NCI-H2196 treated with DMSO at 0.1 percent for 48 hours (cell line): ENCODE data around the gene AGAP3.

ENCODE experiments used
- DNase-seq: peaks from one replicate; lab custom pipeline; 2025; ENCODE audit not compliant: unreplicated experiment; lab: John Stamatoyannopoulos, UW

AGAP3 gene

DNA sequence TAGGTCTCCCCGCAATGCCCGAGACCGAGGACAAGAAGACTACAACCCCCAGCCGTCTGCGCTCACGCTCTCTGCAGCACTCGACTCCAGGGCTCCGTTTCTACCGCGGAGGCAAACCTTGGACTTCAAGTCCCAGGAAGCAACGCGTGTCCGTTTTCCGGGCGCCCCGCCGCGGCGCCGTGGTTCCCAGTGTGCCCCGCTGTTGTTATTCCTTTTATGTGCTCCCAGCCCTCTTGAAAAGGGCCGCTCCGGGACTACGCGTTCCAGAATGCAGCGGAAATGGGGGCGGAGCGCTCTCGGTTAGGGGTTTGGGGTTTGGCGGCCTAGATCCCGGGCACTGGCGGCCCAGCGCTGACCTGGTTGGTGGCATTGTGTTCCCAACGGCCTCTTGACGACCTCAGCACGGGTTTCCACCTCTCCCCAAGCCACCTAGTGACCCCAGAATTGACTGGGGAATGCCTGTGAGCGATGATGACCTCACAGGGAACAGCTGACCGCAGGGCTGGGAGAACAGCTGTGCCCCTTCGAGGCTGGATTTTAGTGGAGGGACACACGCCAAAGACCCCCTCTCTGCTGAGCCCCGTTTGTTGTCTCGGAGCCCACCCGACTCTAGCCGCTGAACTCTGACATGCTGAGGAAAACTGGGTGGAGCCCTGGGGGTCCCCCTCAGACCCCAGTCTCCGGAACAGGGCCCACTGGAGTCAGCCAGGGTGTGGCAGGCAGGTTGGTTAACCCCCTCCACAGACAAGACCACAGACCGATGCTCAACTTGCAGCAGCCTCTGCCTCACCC lies 28.1 kb upstream of the AGAP3 start:
- peak; percentile 88 for DNase-seq

DNA sequence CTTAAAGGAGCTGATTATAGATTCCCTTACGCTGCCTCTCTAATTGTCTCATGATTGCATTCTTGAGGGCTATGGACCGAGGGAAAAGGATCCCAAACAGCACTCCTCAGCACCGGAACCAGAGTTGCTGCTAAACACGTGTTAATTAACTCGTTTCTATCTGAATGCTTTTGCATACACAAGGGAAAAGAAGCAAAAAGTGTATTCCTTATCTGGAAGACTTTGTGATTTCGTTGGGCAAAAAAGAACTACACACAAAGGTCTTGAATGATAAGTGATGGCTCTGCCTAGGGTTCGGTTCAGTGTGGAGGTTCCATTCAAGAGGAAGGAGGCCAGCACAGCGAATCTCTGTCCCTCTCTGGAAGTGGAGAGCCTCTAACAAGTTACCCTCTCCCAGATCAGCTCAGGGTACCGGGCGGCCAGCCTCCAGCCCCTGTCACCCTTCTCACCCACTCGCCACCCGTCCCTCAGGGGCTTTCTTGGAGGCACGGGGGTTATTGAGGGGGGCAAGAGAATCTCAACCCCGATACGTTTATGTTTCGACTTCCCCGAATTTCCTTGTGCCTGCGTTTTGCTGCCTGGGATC lies 27.4 kb upstream of the AGAP3 start:
- no peak for DNase-seq

DNA sequence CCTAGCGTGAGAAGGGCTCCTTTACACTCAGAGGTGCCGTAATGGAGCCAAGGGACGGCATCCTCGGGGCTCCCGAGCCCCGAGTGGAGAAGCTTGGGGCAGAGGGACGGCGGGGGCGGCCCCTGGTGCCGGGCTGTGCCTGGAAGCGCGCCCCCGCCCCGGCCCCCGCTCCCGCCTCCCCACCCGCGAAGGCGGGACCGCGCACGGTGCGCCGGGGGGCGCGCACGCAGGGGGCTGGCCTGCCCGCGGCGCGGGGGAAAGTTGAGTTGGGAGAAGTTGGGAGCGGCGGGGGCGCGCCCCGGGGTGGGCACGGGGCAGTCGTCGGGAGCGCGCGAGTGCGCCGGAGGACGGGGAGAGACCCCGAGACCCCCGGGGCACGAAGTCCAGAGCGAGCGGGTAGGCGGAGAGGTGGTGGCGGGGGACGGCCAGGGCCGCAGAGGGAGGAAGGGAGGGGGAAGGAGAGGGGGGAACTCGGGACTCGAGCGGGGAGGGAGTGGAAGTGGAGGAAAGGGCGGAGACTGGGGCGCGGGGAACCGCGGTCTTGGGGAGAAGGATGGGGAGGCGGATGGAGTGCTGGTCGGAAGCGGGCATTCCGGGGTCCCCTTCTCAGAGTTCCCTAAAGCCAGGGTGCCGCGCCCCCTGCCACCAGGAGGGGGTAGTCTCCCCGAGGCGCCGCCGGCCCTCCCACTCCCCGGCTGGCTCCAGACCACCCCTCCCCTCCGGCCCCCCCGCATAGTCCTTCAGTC lies 26.7 kb upstream of the AGAP3 start, which contains the start of gene SLC4A2:
Gene SLC4A2, plus strand, starts transcription at position 223 of the 746 bp plus-strand sequence. CDS start 2,399 bp downstream, outside the sequence.
- DNase-seq = peak; percentile 7

DNA sequence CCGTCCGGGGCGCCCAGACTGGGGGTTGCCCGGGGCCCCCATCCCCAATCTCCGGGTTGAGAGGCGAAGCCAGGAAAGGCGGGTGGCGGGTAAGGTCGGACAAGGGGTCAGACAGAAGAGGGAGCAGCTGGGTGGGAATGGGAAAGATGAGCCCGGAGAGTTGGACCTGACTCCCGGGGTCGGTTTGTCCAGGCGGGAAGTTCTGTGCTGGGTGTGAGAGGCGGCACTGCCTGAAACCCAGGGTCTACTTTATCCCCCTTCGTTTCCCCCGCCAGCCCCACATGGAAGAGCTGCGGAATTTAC lies 26.2 kb upstream of the AGAP3 start:
- DNase-seq = no peak

DNA sequence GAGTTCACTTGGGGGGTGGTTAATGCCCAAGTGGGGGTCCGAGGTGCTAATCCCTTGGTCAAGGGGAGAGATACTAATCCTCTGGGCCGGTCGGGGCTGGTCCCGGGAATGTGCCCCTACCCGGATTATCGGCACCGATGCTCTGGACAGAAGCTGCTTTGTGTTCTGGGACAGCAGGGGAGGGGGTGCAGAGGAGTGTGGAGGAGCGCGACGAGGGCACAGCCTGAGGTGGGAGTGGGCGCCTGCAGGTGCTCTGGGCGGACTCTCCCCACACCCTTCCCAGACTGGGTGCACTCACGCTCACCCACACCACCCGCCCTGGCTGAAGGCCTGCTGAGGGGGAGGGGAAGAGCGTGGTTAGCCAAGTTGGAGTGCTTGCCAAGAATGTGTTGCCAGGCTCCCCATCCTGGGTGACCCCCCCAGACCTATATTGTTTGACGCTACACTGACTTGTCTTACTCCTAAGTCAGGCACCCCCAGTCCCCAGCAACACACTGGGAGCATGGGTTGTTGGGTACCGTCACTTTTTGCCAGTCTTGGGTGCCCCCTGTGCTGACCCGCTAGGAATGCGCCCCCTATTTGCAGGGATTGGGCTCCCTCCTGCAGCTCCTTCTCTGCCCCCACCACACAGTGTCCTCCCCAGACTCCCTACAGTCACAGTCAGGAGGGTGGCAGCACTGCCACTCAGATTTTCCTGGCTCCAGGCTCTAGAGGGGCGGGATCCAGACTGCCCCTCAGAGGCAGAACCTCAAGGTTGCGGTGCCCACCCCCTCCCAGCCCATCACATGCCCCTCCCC lies 25.7 kb upstream of the AGAP3 start:
- DNase-seq = no peak

DNA sequence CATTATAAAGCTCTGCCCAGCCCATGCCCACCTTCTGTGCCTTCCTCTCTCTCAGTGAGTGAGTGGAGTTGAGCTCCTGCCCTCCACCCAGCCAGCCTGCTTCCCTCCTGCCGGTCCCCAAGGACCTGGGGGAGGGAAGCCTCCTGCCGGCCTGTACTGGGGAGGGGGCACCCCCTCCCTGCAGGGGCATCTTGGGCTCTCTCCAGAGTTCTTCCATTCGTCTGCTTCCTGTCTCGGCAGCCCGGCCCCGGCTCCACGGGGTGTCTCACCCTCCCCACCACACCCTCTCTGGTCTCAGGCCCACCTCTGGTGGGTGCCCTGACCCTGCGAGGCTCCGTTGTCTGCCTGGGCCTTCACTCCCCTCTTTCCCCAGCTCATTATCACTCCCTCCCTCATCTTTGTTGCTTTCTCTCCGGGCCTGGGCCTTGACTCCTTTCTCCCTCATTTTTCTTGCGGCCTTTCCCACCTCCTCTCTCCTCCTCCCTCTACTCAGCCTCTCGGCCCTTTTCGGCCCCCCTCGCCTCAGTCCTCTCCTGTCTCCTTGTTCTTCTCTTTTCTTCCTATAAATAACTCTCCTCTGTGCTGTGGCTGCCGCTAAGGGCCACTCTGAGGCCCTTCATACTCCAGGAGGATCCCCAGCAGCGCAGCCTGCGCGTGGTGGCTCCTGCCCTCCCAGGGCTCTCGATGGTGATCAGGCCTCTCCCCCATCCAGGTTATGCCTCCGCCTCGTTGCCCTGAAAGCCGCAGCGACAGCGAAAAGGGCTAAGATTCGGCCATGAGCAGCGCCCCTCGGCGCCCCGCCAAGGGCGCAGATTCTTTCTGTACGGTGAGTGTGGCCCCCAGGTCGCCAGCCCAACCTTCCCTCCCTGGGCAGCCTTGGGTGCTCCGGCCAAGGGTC lies 24.8 kb upstream of the AGAP3 start:
- no peak for DNase-seq

DNA sequence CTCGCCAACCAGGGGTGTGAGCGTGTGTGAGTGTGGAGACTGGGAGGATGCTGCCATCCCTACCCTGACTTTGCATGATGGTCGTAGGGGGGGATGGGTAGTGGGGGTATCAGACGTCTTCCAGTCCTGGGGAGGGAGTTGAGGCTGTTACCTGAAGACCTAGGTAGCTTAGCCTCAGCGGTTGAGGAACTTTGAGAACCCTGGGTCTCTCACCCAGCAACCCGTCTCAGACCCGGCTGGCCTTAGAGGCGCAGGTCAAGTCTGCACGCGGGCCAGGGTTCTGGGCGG lies 24.2 kb upstream of the AGAP3 start:
- DNase-seq = no peak

DNA sequence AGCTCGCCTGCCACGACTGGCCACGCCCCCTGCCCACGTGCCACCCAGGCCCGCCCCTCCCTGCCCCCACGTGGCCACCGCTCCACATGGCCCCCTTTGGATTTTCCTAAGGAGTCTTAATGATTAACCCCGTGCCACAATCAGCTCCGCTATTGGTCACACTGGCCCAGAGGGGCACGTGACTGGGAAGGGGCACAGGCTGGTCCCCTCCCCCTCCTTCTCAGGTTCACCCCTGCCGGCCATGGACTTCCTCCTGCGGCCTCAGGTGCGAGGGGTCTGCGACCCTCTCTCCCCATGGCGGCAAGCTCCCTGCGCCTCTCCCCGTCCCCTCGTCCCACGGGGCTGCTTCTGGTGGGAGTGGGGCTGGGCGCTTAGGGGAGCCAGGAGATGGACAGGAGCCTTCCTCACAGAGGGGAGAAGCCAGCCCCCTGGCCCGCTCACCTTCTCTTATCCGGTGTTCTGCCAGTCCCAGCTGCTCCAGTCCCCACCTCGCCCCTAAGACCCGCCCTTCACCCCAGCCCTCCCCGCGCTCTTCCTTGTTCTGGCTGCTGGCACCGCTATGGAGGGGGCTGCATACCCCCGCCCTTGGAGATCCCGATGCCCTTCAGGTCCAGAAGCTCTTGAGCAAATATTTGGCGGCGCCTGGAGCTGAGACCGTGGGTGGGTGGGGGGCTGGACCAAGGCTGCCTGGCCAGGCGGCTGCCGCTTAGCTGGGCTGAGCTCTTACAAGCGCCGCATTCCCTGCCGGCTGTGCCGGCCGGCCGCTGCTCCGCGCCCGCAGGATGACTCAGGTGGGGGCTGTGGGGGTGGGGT lies 23.7 kb upstream of the AGAP3 start:
- DNase-seq = no peak

DNA sequence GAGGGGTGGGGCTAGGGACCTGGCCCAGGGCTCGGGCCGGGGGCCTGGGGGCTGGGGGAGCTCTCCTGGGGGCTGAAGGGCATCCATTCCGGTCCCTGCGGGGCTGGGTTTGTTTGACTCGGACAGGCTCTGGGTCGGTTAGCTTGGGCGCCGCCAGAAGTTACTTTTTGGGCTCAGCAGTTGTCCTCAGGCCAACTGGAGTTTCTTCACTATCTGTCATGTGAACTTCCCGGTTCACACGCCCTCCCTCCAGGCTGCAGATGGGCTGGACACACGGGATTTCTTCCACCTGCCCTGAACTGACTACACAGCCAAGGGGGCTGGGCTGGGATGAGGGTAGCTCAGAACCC lies 23.1 kb upstream of the AGAP3 start:
- DNase-seq = no peak

DNA sequence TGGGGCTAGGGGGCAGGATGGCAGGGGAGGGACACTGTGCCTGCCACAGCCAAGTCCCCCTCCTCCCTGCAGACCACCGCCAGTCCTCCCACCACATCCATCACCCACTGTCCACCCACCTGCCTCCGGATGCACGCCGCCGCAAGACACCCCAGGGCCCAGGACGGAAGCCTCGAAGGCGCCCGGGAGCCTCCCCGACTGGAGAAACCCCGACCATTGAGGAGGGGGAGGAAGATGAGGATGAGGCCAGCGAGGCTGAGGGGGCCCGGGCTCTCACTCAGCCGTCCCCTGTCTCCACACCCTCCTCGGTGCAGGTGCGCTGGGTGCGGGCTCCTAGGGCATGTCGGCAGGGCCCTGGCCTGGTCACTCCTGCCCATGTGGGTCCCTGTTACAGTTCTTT lies 21.8 kb upstream of the AGAP3 start:
- no peak for DNase-seq

DNA sequence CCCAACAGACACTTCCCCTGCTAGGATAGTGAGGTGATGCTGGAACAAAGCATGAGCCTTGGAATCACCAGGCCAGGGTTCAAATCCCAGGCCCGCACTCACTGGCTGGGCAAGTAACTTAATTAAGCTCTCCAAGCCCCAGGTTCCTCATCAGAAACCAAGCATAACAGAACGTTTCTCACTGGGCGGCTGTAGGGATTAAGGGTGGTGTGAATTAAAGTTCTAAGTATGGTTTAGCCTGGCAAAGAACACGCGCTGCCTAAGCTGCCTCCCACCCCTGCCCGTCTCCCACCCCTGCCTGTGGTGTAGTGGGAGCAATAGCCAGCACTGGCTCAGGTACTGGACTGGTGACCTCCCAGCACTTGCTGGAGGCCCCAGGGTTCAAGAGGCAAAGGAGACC lies 21.3 kb upstream of the AGAP3 start:
- DNase-seq = no peak

DNA sequence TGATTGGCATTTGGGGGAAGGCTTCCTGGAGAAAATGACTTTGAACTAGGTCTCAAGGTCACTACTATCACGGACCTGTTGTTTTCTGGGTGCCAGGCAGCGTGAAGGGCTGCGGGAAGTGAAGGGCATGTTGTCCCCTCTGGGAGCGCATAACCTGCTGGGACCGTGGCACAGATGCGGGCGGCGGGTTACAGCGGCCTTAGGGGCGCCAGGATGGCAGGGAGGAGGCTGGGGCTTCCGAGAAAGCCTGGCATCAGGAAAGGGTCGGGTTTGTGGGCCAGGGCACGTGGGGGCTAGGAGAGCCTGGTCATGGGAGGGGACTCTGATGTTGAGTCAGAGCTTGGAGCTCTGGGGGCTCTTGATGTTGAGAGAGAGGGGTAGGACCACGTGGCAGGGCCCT lies 20.8 kb upstream of the AGAP3 start:
- DNase-seq = no peak

DNA sequence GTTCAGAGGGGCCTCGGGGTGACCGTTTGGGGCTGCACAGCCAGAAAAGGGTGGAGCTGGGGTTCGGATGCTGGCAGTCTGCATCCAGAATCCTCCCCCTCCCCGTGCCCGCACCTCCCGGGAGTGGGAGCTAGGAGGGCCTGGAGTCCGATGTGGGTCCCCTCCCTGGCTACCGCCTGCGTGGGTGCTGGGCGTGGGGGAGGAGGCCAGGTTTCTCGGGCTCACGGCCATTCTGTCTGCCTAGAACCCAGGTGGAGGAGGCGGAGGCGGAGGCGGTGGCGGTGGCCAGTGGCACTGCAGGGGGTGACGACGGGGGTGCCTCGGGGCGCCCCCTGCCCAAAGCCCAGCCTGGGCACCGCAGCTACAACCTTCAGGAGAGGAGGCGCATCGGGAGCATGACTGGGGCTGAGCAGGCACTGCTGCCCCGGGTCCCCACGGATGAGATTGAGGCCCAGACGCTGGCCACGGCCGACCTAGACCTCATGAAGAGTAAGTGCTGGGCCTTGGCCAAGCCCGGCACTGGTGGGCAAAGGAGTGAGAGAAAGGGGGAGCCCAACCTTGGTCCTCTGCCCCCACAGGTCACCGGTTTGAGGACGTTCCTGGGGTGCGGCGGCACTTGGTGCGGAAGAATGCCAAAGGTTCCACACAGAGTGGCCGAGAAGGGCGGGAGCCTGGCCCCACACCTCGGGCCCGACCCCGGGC lies 19.9 kb upstream of the AGAP3 start:
- no peak for DNase-seq

DNA sequence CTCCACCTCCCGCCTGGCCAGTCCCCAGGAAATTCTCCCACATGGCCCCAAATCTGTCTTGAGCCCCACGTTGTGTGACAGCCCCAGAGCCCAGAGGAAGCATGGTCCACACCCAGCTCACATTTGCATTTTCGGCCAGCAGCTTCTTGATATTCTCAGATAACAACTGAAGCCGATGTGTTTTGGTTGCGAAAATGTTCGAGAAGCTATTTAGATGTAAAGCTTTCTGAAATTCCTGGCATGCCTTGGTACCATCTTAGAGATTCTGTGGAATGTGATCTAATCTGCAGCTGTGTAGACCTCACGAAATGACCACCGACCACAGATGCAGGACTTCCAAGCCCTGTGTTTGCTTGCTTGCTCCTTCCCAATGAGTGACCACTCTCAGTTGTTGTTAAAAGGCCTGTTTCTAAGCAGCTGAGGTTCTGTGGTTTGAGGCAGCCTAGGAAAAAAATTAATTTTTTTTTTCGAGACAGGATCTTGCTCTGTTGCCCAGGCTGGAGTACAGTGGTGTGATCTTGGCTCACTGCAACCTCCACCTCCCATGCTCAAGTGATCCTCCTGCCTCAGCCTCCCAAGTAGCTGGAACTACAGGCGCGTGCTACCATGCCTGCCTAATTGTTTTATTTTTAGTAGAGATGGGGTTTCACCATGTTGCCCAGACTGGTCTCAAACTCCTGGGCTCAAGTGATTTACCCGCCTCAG lies 18.1 kb upstream of the AGAP3 start:
- DNase-seq = no peak

DNA sequence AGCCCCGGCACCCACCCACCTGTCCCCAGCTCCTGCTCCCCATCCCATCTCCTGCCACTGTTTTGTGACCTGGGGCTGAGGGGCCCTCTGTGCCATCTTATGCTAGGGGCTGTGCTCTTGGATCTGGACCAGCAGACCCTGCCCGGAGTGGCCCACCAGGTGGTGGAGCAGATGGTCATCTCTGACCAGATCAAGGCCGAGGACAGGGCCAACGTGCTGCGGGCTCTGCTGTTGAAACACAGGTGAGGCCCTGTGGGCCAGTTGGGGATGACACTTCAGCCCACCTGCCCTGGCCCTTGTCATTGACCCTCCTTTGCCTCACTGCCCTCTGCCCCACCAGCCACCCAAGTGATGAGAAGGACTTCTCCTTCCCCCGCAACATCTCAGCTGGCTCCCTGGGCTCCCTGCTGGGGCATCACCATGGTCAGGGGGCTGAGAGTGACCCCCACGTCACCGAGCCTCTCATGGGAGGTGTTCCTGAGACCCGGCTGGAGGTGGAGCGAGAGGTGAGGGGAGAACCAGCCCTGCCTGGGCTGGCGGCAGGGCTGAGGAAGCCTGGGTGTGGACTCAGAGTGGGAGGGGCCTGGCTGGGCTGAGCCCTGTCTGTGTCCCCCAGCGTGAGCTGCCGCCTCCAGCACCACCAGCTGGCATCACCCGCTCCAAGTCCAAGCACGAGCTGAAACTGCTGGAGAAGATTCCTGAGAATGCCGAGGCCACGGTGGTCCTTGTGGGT lies 16.3 kb upstream of the AGAP3 start:
- no peak for DNase-seq

DNA sequence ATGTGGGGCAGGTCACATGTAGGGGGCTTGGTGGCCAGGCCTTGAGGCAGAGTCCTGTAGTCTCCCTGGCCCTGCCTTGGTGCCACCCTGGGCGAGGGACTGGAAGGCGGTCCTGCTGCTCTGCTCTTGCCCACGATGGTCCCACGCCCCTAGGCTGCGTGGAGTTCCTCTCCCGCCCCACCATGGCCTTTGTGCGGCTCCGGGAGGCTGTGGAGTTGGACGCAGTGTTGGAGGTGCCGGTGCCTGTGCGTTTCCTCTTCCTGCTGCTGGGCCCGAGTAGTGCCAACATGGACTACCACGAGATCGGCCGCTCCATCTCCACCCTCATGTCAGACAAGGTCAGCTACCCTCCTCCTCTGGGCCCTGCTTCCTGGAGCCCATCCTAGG lies 15.7 kb upstream of the AGAP3 start:
- DNase-seq = no peak

DNA sequence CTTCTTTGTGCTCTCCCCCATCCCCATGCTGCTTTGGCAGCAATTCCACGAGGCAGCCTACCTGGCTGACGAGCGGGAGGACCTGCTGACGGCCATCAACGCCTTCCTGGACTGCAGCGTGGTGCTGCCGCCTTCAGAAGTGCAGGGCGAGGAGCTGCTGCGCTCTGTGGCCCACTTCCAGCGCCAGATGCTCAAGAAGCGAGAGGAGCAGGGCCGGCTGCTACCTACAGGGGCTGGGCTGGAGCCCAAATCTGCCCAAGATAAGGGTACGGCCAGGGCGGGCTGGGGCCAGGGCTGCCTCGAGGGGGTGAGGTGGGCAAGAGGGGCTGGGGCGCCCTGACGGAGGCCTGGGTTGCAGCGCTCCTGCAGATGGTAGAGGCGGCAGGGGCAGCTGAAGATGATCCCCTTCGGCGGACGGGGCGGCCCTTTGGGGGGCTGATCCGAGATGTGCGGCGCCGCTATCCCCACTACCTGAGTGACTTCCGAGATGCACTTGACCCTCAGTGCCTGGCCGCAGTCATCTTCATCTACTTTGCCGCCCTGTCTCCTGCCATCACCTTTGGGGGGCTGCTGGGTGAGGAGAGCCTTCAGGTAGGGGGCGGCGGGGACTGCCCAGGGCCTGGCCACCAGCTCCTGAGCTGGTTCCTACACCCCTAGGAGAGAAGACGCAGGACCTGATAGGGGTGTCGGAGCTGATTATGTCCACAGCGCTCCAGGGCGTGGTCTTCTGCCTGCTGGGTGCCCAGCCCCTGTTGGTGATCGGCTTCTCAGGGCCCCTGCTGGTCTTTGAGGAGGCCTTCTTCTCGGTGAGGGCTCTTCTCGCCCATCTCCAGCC lies 15.0 kb upstream of the AGAP3 start:
- no peak for DNase-seq
